ENCODE measurements around the gene COL6A3. TPM values are rescaled to one million over a fixed set of nuclear protein-coding genes. Genes with fewer than 3 reads are reported as not detected.

Gene COL6A3
- total and polyA plus RNA-seq, 9 of the 15 experiments (the other 6 are each of a cell fraction or from before 2014, with no cell fraction given): 0.07 to 4.1 (median 1.5) TPM

GRCh38 chr2:237438080-237438940, 24.3 kb upstream of the COL6A3 start (continued):
- no peak for TF ChIP-seq FOXA3 (CRISPR knock-in tag; conservative IDR thresholded peaks at IDR 0.05 in 1 of 2, IDR thresholded peaks at IDR 0.05 in 1 of 2)
- no peak for TF ChIP-seq E2F6 (IDR thresholded peaks at IDR 0.05; ENCODE audit: borderline replicate concordance in 1 of 2, extremely low read depth in 1 of 2, insufficient read depth in 1 of 2, insufficient read length in 1 of 2, low read depth in 1 of 2, low read length in 1 of 2, poor library complexity in 1 of 2, severe bottlenecking in 1 of 2)
- TF ChIP-seq NONO (IDR thresholded peaks at IDR 0.05; ENCODE audit: low read depth in 2 of 2, low read length in 1 of 2): no peak

GRCh38 chr2:237437566-237437965, 23.6 kb upstream of the COL6A3 start:
- no peak overlapping the region for H3K4me2 ChIP-seq (ENCODE audit: insufficient read depth, low read length)
- no TSS peak for BruUV-seq (replicated peaks)
- no peak overlapping the region; a peak in 1 of 4 replicates for H3K9ac ChIP-seq (ENCODE audit: insufficient read depth in 1 of 2, low read depth in 2 of 2, low read length in 2 of 2)
- H3K36me3 ChIP-seq (ENCODE audit: control insufficient read depth, insufficient read depth, low read length): no peaks in the 10 kb centered on the region
- H3K4me3 ChIP-seq: no peak overlapping the region
- POLR2A ChIA-PET: no interaction called here
- no peak for DNase-seq (ENCODE audit: extremely low read depth in 1 of 4, low spot score in 3 of 4)
- no peaks in the 10 kb centered on the region for H4K20me1 ChIP-seq (replicated peaks; ENCODE audit: control insufficient read depth, insufficient read depth, low read length)
- TF ChIP-seq KLF6 (CRISPR knock-in tag; IDR thresholded peaks at IDR 0.05; ENCODE audit: borderline replicate concordance) (no peak), HOXB6 (CRISPR knock-in tag; IDR thresholded peaks at IDR 0.05; ENCODE audit: borderline replicate concordance) (no peak), MAX (CRISPR knock-in tag; IDR thresholded peaks at IDR 0.05) (no peak), RFX1 (IDR thresholded peaks at IDR 0.05) (no peak), ETV6 (IDR thresholded peaks at IDR 0.05; ENCODE audit: borderline replicate concordance in 1 of 2, low read depth in 2 of 2, low read length in 1 of 2) (no peak), ETV6 (CRISPR knock-in tag; IDR thresholded peaks at IDR 0.05; ENCODE audit: borderline replicate concordance) (no peak), ATF7 (IDR thresholded peaks at IDR 0.05) (no peak), SPI1 (IDR thresholded peaks at IDR 0.05; ENCODE audit: borderline replicate concordance, low read depth, low read length) (no peak)
- no peaks in the 10 kb centered on the region for H3K9me1 ChIP-seq (ENCODE audit: control insufficient read depth, insufficient read depth, low read length)
- H3K79me2 ChIP-seq (ENCODE audit: control insufficient read depth, insufficient read depth, low read length): no peaks in the 10 kb centered on the region
- H3K27ac ChIP-seq (ENCODE audit: extremely low read depth, low read depth, low read length): no peak overlapping the region
- no peaks in the 10 kb centered on the region for H3K9me3 ChIP-seq (replicated peaks; ENCODE audit: control insufficient read depth, insufficient read depth, low read depth, low read length)
- CTCF ChIA-PET (ENCODE audit: low intra/inter-chr PET ratio): no interaction called here
- intact Hi-C loops (cut with micrococcal nuclease) (no loop called here), in situ Hi-C loops (cut with MboI) (no loop called here)
- FAIRE-seq: no peak
- peaks cover 0 to 3% of the 10 kb centered on the region in 2 experiments; a peak in 2 of 5 replicates for H3K4me1 ChIP-seq (replicated peaks in 1 of 2; ENCODE audit: control insufficient read depth in 2 of 2, insufficient read depth in 2 of 2, low read length in 2 of 2)
- H2AFZ ChIP-seq (ENCODE audit: low read depth, low read length): no peak overlapping the region
- ATAC-seq: no peak
- H3K27me3 ChIP-seq (ENCODE audit: control insufficient read depth in 2 of 2, insufficient read depth in 2 of 2, low read length in 2 of 2): peaks cover 0 to 22% of the 10 kb centered on the region in 2 experiments; a peak in 2 of 5 replicates
- WGBS (ENCODE audit: insufficient coverage, low coverage, missing lambda C conversion rate): 7% methylated on average over 2 of the region's 5 CpGs

Measured in K562 (cell line).